ENCODE data around the gene PPP3CA.

Gene PPP3CA

GRCh38 chr4:101347267-101347556, at the start of gene PPP3CA:
Gene PPP3CA, minus strand, starts transcription at chr4:101347526.
- no peak for DNase-seq

DNA sequence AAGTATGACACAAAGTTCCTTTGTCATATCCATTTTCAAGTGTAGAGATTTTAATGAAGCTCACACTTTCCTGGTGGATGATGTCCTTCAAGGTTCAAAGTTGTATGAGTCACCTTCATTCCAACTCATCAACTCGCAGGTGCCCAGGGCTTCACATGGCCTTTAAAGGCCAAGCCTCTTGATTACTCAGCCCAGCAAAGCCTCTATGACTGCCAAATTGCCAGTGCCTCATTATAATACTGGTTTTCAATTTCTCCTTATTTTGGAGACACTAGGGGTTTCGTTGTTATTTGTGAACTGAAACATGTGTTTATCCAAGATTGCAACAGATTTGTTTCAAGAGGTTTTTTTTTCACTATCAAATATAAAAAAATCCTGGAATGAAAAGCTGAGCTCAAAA, 45.9 kb upstream of the PPP3CA start:
- DNase-seq, result no peak

GRCh38 chr4:101370663-101371210, 23.4 kb upstream of the PPP3CA start:
- no peak for DNase-seq

DNA sequence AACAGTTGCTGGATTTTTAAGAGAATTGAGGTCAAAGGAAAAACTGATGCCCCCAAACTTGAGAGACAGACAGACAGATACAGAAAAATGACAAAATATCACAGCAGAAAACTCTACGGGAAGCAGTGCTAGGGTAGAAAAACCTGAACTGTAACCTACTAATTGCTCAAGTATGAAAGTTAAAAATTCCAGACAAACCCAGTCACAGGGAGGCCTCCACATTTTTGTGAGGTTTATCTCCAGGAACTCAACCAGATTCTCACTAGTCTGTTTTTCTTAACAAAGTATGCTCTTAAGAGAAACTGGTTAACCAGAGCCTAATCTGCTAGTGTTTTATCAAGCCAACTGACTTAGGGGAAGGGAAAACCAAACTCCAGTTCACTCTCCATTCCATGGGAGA, 19.9 kb upstream of the PPP3CA start:
- no peak for DNase-seq

DNA sequence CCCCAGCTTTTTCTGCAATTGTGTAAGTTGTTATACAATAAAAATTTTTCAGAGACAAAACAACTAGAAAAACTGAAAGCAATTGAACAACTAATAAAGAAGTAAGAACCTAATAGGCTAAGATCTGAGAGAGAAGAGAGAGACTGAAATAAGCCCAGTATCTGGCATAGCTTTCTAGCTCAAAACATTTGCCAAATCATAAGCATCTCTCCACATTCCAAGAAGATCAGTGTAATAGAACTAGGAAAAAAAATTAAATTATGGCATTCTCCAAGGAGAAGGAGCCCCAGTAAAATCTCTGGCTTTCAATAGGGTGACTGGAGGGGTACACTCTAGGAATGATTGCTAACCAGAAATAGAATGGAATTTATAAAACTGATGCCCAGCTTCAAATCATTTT, 19.0 kb upstream of the PPP3CA start:
- DNase-seq, result no peak

- no peak for DNase-seq
Observed at GRCh38 chr4:101357751-101358150, 10.4 kb upstream of the PPP3CA start.

- no peak for DNase-seq
Observed at GRCh38 chr4:101356928-101357327, 9.6 kb upstream of the PPP3CA start.

DNA sequence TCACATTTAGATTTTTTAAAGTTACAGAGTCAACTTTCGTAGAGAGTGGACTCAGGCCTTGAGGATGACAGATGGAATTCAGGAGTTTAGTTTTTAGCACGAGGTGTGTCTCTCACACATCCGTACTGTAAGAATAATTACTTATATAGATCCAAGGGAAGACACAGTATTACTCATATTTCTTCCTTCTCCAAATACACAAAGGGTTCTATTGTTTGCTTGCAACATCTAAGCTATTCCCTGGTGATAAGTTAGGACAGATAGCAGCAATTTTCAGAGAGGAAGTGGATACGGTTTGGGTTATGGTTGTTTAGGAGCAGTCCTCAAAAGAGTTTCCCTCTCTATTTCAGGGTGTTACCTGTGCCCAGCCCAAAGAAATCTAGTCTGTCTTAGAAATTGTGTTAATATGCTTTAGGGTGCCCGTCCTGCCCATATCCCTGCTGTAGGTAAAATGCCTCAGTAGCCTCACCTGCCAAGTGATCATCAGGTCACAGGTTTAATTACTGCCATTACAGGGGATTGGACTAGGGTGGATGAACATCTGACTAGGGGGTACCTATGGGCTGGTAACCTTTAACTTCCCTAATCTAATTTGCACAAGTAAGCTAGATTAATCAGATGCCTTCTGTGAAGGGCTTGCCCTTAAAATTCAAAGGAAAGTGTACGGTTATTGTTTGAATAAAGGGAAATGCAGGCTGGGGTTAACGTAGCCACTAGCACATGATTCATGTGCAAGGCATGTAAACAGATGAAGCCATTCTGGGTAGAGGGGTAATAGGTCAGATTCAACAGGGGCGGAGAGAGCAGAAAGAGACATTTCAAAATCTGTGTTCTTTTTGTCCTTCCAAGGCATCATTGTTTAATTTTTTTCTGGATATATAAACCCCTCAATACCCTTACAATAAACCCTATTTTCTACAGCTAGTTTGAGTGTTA, 8.7 kb upstream of the PPP3CA start:
- no peak for DNase-seq

DNA sequence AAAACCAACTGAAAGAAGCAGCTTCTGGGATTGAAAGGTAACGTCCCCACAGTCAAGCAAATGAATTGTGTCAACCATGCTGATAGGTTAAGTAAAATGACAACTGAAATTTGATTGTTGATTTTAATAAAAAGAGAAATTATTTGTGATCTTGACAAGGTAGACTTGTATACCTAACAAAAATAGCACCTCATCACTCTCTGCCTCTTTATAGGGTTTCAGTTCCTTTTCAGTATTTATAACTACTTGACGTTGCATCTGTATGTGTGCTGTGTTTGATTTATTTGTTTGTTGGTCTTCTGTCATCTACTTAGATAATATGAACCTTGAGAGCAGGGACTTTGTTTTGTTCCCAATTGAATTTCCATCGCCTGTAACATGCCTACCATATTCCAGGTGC, 7.9 kb upstream of the PPP3CA start:
- DNase-seq, result no peak

GRCh38 chr4:101349801-101350064, 2.4 kb upstream of the PPP3CA start:
- DNase-seq, result no peak

- DNase-seq, result peak; percentile 70 to 91
Observed at GRCh38 chr4:101348995-101349800, 1.9 kb upstream of the PPP3CA start.

DNA sequence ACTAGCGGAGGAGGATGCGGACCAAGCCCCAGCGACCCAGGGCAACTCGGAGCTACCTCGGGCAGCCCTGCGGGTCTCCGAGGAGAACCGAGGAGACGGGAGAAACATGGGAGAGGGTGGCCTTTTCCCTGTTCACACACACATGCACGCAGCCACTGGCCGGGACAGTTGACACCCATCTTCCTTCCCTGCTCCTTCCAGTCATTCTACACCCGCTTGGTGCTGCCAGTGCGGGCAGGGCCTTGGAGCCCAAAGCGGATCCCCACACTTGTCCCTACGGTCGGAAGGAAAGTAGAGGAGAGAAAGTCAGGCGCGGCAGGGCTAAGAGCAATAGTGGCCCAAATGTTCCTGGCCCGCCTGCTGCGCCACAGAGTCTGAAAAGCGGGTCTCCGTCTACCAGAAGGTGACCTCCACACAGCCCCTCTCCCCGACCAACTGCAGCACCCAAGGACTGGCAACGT, 1.1 kb upstream of the PPP3CA start:
- peak in 1 of 2 experiments; percentile 38 for DNase-seq

GRCh38 chr4:101347557-101348366, 436 bp upstream of the PPP3CA start:
- peak; percentile 94 to 96 for DNase-seq

DNA sequence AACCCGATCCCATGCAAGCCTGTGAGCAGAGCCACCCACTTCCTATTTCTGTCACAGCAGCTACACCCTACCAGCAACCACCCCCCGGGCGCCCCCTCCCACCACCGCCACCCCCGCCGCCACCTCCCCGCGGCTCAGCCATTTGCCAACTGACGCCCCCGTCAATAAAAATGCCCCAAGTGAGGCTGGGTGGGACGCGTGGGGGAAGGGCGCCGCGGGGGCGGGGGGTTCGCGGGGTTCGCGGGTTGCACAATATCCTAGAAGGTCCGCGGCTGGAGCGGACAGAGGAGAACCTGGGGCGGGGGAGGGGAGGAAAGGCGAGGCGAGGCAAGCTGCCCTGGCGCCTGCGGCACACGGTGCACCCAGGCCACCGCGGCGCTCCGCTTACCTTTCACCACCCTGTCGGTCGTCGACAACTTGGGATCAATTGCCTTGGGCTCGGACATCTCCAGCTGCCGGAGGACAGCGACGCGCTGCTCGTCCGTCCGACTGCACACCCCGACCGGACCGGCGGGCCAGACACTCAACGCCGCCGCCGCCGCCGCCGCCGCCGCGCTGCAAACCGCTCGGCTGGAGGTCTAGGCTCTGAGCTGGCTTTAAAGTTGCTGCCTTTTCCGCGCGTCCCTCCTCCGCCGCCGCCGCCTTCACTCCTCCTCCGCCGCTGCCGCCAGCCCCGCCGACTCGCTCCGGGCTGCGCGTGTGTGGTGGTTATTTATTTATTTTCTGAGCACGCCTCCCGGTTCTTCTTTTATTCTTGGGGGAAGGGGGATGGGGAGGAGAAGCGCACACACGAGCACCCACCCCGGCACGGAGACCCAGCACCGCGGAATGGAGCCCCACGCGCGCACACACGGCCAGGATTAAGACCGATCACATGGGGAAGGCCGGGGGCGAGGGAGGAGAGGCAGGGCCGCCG, 717 bp downstream of the PPP3CA start:
- peak; percentile 34 to 44 for DNase-seq

GRCh38 chr4:101345596-101346350, 1.6 kb downstream of the PPP3CA start:
- peak in 1 of 2 experiments; percentile 51 for DNase-seq

DNA sequence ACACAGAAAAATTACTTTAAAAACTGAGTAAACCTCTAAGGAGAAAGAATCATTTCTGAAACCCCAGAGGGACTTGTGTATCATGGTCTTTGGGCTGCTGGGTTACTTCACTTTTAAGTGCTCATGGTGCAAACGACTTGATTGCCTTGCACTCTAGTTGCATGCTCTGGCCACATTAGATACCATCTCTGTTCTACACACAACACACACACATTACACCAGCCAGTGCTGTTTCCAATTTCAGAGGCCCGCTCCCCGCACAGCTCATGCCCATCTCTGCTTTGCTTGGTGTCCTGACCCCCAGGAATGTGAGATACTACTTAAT, 2.1 kb downstream of the PPP3CA start:
- no peak for DNase-seq

DNA sequence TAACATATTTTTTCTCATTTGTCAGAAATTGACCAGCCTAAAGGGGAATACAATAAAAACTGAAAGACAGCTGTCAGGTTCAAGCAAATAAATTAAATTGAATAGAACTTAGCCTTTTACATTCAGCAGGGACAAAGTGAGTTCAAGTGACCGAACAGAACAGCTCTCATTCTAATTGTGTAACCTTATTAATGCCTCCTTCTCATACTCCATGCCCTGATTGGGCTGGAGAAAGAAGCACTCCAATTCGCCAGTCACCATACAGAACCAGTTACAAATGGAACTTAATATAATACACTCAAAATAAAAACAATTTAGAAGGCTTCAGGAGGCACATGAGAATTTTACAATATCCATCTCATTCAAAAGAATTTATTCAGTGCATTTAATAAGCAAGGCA, 8.0 kb downstream of the PPP3CA start:
- DNase-seq, result no peak

DNA sequence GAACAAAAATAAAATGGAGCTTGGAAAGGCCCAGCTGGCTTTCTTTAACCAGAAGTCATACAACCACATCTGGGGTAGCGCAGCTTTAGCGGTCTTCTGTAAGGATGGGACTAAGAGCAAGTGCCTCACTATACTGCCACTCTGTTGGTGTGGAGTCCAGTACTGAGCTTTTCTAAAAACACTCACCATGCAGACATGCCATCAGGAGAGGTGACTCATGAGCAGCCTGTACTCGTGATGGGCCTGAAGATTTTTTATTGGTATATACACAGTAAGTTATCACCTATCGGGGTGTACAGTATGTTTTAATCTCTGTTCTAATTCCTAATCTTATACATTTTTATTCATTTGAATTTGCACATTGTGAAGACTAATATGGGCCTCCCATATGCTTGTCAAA, 9.6 kb downstream of the PPP3CA start:
- DNase-seq, result no peak

- no peak for DNase-seq
Observed at GRCh38 chr4:101334963-101335572, 12.3 kb downstream of the PPP3CA start.

GRCh38 chr4:101332424-101332823, 14.9 kb downstream of the PPP3CA start:
- no peak for DNase-seq

DNA sequence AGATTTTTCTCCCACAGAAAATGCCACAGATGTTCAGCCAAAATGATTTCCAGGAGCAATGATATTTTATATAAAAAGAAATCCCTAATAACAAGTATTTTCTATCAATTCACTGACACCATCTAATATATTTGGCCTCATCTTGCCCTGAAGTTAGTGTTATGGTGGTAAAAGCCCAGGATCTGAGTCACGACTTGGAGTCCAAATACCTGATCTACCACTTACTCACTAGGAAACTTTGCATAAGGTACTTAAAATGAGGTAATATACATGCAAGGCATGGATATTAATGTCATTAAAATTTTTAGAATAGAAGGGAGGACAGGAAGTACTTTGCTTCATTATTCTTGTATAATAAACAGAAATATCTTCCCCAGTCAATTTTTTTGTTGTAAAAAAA, 16.3 kb downstream of the PPP3CA start:
- DNase-seq, result no peak
